GM13976 (cell line): ENCODE data around the gene DUSP12.

Experiments used
- DNase-seq: peaks from one replicate; pipeline ENCODE4 v3.0.0; 2012; ENCODE audit warnings: low spot score
- CTCF ChIP-seq: IDR thresholded peaks from 2 replicates; pipeline ENCODE4 v1.5.1; 2012; ENCODE audit warnings: borderline replicate concordance, mild to moderate bottlenecking; ENCODE audit not compliant: insufficient read depth; ENCODE audit errors: extremely low read depth, missing control alignments, control extremely low read depth
- in situ Hi-C: fragments of 300-500 bp; cut with MboI; formaldehyde crosslinking; loops from one replicate; pipeline ENCODE4 v1.12.0; 2022; ENCODE audit warnings: low sequenced_read_pairs, mixed read lengths, inconsistent platforms; ENCODE audit not compliant: unreplicated experiment

Gene DUSP12

GRCh38 chr1:161779393-161779792, 29.8 kb downstream of the DUSP12 start:
- in situ Hi-C loops = no loop called here

GRCh38 chr1:161781995-161782394, 32.4 kb downstream of the DUSP12 start:
- TF ChIP-seq CTCF = no peak
- no peak for DNase-seq
- in situ Hi-C loops = no loop called here

More at GRCh38 chr1:161779393-161779792, 29.8 kb downstream of the DUSP12 start:
- TF ChIP-seq CTCF = no peak
- DNase-seq = no peak

GRCh38 chr1:161782886-161783285, 33.3 kb downstream of the DUSP12 start:
- TF ChIP-seq CTCF = no peak
- DNase-seq = no peak
- in situ Hi-C loops = no loop called here

GRCh38 chr1:161784968-161785367, 35.4 kb downstream of the DUSP12 start:
- TF ChIP-seq CTCF = no peak
- DNase-seq = no peak
- in situ Hi-C loops = no loop called here

GRCh38 chr1:161787355-161787754, 37.8 kb downstream of the DUSP12 start:
- in situ Hi-C loops = no loop called here

GRCh38 chr1:161790587-161791317, 41.2 kb downstream of the DUSP12 start:
- no peak for DNase-seq
- TF ChIP-seq CTCF = no peak
- in situ Hi-C loops = loop anchor here (10.0 kb wide), 1 partner anchor 234 kb away; the partner anchor contains the start of gene OLFML2B

More at GRCh38 chr1:161787355-161787754, 37.8 kb downstream of the DUSP12 start:
- no peak for DNase-seq
- TF ChIP-seq CTCF = no peak
